Lung (tissue), 12 donors: ENCODE results near the gene ATP5ME. TPM values are rescaled to one million over a fixed set of nuclear protein-coding genes. Genes with fewer than 3 reads are reported as not detected.
"Not testable (repeated sequence)": the region's sequence is repeated elsewhere in the genome, so short reads cannot be mapped to it uniquely, and the experiment has no call there.

Experiments used
- ATAC-seq: fragments of 200-7000 bp; cut with Tn5 transposase; one replicate; pipeline ENCODE4 v1.9.1; 2020; ENCODE audit warnings: moderate number of reproducible peaks; ENCODE audit not compliant: insufficient read depth, low FRiP score
- DNase-seq, 3 donors: peaks; one replicate each; pipeline ENCODE4 v3.0.0-alpha.2; 2013 to 2017
- H3K27ac ChIP-seq, 2 donors: one replicate each; pipeline ENCODE4 v1.5.1; 2013; ENCODE audit warnings: mild to moderate bottlenecking in 2 of 2, moderate library complexity in 2 of 2, control low read depth in 1 of 2, inconsistent platforms in 1 of 2, low read depth in 1 of 2, low read length in 1 of 2
- H3K27me3 ChIP-seq, 3 donors: one replicate each; pipeline ENCODE4 v1.5.1; 2013; ENCODE audit warnings: low read length in 2 of 3; ENCODE audit not compliant: control insufficient read depth in 3 of 3, insufficient read depth in 3 of 3
- H3K36me3 ChIP-seq, 4 donors: one replicate each; pipeline ENCODE4 v1.5.1; 2013; ENCODE audit warnings: low read length in 4 of 4, mild to moderate bottlenecking in 1 of 4, moderate library complexity in 1 of 4; ENCODE audit not compliant: control insufficient read depth in 4 of 4, insufficient read depth in 4 of 4
- H3K4me1 ChIP-seq, 5 donors: one replicate each; pipeline ENCODE4 v1.5.1; 2013; ENCODE audit warnings: low read length in 5 of 5, mild to moderate bottlenecking in 2 of 5, moderate library complexity in 1 of 5; ENCODE audit not compliant: control insufficient read depth in 5 of 5, insufficient read depth in 5 of 5
- H3K4me3 ChIP-seq: one replicate; pipeline ENCODE4 v1.5.1; 2013; ENCODE audit warnings: mild to moderate bottlenecking, control low read depth, moderate library complexity
- H3K9ac ChIP-seq, 2 donors: one replicate each; pipeline ENCODE4 v1.5.1; 2013; ENCODE audit warnings: low read length in 2 of 2, control low read depth in 1 of 2; ENCODE audit not compliant: insufficient read depth in 1 of 2
- H3K9me3 ChIP-seq, 4 donors: one replicate each; pipeline ENCODE4 v1.5.1; 2013; ENCODE audit warnings: low read length in 3 of 4, mild to moderate bottlenecking in 1 of 4, moderate library complexity in 1 of 4; ENCODE audit not compliant: control insufficient read depth in 4 of 4, insufficient read depth in 3 of 4
- CTCF ChIP-seq: IDR thresholded peaks from 2 replicates; pipeline ENCODE4 v1.5.1; 2012; ENCODE audit warnings: mild to moderate bottlenecking; ENCODE audit errors: control extremely low read depth, extremely low read depth
- whole genome bisulfite sequencing, 2 donors: extraction: QIAGEN DNeasy Blood & Tissue Kit; methylation state at CpG; one replicate each; pipeline ENCODE4 v1.1.7; 2013; 5-methylcytosine and 5-hydroxymethylcytosine counted together
- polyA plus RNA-seq, 2 donors: library from polyadenylated mRNA; stranded (reverse); fragments of 200-250 nt; gene quantifications; one replicate each; pipeline ENCODE4 v1.2.1, GENCODE V29; 2013
- total RNA-seq, 2 donors: library from RNA; depleted of rRNA in 1 of 2; stranded (reverse); fragments of >200 nt in 1 of 2; gene quantifications; one replicate each; pipeline ENCODE4 v1.2.1, GENCODE V29; 2014 to 2021
- donor health status: control.
- donor health status: control.
- donor health status: Bipolar disorder and iron deficiency.
- donor health status: healthy.
- donor health status: DM: yes; HTN: yes; CAD: no.

The ATP5ME gene
- total and polyA plus RNA-seq, 4 donors = 161 to 997 (median 262) TPM

- ATAC-seq (no peak), DNase-seq (peak in 1 of 3 donors; percentile 6)
- 66 to 80% methylated on average over 32 of the region's 32 CpGs for WGBS, 2 donors
- Histone ChIP-seq H3K27me3 (peaks cover 0 to 5% (median 0%) of the 10 kb centered on the region in 3 donors), H3K27ac (no peak overlapping the region), H3K4me1 (no peaks in the 10 kb centered on the region), H3K36me3 (no peaks in the 10 kb centered on the region), H3K4me3 (no peak overlapping the region), H3K9me3 (peaks cover 0 to 12% (median 0%) of the 10 kb centered on the region in 4 donors), H3K9ac (no peak overlapping the region)
- no peak for TF ChIP-seq CTCF
Measured at GRCh38 chr4:637536-638280, 36.4 kb downstream of the ATP5ME start.

- no peak for DNase-seq
- Histone ChIP-seq H3K4me3 (no peak overlapping the region), H3K36me3 (no peaks in the 10 kb centered on the region), H3K9ac (no peak overlapping the region), H3K27ac (no peak overlapping the region), H3K27me3 (peaks cover 0 to 5% (median 0%) of the 10 kb centered on the region in 3 donors), H3K9me3 (peaks cover 0 to 21% (median under 1%) of the 10 kb centered on the region in 4 donors), H3K4me1 (no peaks in the 10 kb centered on the region)
- no peak for TF ChIP-seq CTCF
- ATAC-seq = no peak
- 73 to 82% methylated on average over 13 of the region's 13 CpGs for WGBS, 2 donors
Measured at GRCh38 chr4:636628-637159, 37.4 kb downstream of the ATP5ME start.

GRCh38 chr4:635851-636627, 38.0 kb downstream of the ATP5ME start:
- no peak overlapping the region for H3K4me3 ChIP-seq
- TF ChIP-seq CTCF = no peak
- H3K36me3 ChIP-seq = no peaks in the 10 kb centered on the region
- ATAC-seq (no peak), DNase-seq (peak in 1 of 3 donors; percentile 6)
- no peak overlapping the region for H3K27ac ChIP-seq
- WGBS, 2 donors = 85 to 87% methylated on average over 22 of the region's 22 CpGs
- H3K4me1 ChIP-seq = no peaks in the 10 kb centered on the region
- H3K27me3 ChIP-seq = peaks cover 0 to 5% (median 0%) of the 10 kb centered on the region in 3 donors
- H3K9me3 ChIP-seq = peaks cover 0 to 17% (median 3%) of the 10 kb centered on the region in 4 donors
- no peak overlapping the region for H3K9ac ChIP-seq

- not testable (repeated sequence) for ATAC-seq, H3K9ac ChIP-seq, H3K27me3 ChIP-seq, H3K4me1 ChIP-seq, H3K36me3 ChIP-seq, H3K27ac ChIP-seq, DNase-seq, H3K4me3 ChIP-seq
- 92% methylated on average over 42 to 46 of the region's 46 CpGs for WGBS, 2 donors
- peaks cover 0 to 19% (median 3%) of the 10 kb centered on the region in 4 donors for H3K9me3 ChIP-seq
Measured at GRCh38 chr4:635066-635835, 38.8 kb downstream of the ATP5ME start.
